HG03025 (cell line): Measurements from ENCODE around the gene BNIP5.
"Not testable (repeated sequence)": the region's sequence is repeated elsewhere in the genome, so short reads cannot be mapped to it uniquely, and the experiment has no call there.

ENCODE experiments used
- ATAC-seq: cut with Tn5 transposase; IDR thresholded peaks from one replicate; pipeline ENCODE4 v1.9.1; 2021; ENCODE audit warnings: mild to moderate bottlenecking, moderate library complexity; ENCODE audit not compliant: unreplicated experiment, low FRiP score

Gene BNIP5

DNA sequence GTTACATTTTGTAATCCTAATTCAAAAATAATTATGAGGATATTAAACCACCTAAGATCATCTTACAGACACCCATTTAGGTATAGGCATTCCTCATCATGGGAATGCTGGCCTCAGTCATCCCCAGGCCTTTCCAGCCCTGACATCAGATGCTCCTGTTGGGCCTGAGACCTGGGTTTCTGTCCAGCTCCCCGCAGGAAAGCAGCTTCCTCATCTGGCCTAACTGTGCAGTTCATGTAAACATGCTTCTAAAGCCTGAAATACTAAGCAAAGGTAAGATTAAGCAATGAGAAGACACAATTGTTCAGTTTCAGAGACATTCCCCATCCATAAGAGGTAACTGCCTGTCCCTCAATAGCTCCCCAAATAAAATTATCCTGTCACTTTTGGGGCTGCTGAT lies 31.7 kb upstream of the BNIP5 start:
- no peak for ATAC-seq

DNA sequence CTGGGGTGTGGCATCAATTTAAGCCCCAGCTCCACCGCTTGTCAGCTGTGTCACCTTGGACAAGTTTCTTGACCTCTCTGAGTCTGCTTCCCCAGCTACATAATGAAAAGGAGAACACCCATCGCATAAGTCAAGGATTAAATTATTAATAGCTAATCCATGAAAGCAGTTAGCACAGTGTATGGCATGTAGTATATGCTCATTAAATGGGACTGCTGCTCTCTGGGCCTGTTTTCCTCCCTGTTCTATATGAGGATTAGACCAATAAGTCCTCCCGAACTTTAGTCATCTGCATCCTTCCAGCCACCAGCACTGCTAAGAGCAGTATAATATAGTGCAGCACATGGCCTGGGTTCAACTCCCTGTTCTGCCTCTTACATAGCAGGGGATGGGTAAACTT lies 31.1 kb upstream of the BNIP5 start:
- no peak for ATAC-seq

DNA sequence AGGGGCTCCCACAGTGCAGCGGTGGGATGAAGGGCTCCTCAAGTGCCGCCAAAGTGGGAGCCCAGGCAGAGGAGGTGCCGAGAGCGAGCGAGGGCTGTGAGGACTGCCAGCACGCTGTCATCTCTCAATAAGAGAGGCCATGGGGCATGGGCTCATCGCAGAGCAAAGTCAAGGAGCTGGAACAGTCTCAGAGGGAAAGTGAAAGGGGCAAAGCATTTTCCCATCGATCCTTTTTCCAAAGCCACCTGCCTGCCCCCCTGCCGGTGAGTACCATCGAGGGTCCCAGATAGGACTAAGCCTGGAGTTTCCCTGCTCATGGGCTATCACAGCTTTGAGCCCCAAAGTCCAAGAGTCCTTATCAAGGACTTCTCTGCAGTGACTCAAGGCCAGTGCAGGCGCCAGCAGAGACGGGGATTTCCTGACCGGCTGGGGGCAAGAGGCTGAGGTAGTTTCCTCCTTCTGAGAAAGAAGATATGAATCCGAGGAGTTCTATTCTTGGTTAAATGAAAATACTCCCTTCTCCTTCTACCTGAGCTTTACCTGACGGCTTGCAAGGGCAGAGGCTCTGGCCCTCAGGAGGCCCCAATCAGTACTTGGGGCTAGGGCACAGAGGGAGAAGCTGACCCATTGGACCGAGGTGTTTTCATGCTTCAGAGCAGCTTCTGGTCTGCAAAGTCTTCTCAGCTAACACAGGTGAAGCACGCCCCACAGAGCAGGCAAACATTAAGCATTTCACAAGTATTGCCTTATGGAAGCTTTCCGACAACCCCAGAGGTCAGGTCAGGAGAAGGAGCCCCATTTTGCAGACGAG lies 28.2 kb upstream of the BNIP5 start:
- no peak for ATAC-seq

DNA sequence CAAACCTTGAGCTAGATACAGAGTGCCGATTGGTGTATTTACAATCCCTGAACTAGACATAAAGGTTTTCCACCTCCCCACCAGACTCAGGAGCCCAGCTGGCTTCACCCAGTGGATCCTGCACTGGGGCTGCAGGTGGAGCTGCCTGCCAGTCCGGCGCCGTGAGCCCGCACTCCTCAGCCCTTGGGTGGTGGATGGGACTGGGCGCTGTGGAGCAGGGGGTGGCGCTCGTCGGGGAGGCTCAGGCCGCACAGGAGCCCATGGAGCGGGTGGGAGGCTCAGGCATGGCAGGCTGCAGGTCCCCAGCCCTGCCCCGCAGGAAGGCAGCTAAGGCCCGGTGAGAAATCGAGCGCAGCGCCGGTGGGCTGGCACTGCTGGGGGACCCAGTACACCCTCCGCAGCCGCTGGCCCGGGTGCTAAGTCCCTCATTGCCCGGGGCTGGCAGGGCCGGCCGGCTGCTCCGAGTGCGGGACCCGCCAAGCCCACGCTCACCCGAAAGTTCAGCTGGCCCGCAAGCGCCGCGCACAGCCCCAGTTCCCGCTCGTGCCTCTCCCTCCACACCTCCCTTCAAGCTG lies 27.5 kb upstream of the BNIP5 start:
- ATAC-seq: not testable (repeated sequence)

DNA sequence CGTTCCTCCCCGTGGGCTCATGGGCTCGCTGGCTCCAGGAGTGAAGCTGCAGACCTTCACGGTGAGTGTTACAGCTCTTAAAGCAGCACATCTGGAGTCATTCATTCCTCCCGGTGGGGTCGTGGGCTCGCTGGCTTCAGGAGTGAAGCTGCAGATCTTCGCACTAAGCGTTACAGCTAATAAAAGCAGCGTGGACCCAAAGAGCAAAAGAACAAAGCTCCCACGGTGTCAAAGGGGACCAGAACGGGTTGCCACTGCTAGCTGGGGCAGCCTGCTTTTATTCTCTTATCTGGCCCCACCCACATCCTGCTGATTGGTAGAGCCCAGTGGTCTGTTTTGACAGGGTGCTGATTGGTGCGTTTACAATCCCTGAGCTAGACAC lies 26.7 kb upstream of the BNIP5 start:
- not testable (repeated sequence) for ATAC-seq

DNA sequence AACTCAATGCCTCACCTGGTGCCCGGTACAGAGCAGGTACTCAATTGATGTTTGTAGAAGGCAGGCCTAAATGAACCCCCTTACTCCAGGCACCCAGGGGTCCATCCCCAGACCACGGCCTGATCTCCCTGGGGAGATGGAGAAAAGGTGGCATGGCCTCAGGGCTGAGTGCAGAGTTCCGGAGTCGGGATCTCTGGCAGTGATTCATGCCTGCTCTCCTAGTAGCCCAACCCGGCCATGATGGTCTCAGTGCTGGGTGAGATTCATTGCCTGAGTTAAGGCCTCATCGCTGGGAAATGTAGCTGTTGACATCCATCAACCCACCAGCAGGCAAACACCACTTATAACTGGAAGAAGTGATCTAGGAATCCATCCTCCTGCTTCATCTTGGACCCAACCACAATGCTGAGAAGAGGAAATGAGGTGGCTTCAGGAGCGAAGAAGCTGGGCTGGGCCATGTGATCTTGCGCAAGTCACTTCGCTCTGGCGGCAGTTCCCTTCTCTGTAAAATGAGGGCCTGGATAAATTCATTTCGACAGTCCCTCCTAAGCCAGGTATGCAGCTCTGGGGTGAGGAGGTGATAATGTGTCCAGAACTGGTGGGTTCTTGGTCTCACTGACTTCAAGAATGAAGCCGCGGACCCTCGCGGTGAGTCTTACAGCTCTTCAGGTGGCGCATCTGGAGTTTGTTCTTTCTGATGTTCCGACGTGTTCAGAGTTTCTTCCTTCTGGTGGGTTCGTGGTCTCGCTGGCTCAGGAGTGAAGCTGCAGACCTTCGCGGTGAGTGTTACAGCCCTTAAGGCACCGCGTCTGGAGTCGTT lies 26.1 kb upstream of the BNIP5 start:
- no peak for ATAC-seq

DNA sequence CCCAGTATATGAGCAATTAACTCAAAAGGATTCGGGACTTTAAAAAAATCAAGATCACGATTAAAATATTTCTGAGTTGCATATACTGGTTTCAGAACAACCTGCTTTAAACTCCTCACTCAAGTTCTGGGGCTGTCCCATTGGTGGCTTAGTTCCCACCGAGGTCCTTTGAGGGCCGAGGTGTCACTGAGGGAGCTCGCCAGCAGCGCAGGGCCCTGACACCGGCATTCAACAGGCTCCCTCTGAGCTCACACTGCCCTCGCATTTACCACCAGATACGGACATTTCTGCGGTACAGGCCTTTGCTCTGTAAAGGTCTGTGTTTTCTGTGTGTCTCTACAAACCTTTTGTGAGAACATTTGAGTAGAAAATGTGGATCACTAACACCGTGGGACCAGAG lies 24.4 kb upstream of the BNIP5 start:
- ATAC-seq: no peak

DNA sequence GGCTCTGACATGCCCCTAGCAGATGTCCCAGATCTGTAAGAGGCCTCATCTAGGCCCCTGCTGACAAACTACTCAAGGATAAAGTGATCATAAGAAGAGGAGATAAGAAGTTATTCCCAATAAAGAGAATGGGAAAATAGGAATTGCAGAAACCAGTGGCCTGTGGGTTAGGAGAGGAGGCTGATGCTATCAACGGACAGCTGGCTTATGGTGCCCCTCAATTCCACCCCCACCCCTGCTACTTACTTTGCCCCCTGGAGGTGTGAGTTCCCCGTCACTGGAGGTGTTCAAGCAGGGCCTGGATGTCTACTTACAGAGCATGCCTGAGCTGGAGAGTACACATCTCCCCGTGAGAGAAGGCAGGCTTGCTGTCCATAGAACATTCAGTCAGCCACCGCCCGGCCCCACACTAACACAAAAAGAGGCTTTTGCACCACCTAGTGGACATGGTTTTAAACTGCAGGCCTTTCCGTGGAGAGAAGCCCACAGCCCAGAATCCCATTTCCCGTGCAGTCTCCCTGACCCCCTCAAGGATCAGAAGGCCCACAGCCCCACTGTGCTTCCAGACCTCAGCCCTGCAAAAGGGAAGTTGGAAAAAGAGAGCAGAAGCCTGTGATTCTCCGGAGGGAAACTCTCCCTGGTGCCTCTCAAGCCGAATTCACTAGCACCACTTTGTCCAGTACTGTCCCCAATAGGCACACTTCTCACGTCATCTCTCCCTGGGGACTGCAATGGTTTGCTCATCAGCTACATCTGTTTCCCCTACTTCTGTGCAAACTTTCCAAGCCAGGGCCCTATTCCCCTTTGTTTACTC lies 23.8 kb upstream of the BNIP5 start:
- no peak for ATAC-seq

DNA sequence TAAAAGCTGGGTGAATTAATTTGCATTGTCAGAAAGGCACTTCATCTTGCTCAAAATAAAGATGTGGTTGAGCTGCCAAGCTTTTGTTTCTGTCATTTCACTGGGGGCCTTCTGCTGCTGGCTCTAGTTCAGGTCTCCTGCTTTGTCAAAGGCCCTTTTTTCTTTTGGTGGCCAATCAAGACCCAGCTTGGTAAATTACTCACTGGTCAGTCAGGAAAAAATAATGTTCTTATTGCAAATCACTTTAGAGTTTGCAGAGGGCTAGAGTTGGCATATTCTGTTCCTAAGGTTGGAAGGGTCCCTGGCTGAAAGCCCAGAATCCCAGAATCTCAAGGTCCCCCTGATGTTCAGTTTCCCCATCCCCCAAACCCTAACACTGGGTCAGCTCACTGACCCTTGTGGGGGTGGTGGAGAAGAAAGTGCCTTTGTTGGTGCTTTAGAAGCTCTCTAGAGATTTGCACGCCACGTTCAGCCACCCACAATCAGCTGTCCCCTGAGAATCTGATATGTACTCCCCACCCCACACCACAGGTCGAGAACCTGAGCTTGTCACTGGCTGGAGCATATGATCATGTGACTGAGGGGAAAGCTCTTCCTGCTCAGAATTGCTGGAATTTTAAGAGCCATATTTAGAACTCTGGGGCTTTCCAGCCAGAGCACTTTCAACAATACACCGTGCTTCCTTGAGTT lies 21.7 kb upstream of the BNIP5 start:
- no peak for ATAC-seq

DNA sequence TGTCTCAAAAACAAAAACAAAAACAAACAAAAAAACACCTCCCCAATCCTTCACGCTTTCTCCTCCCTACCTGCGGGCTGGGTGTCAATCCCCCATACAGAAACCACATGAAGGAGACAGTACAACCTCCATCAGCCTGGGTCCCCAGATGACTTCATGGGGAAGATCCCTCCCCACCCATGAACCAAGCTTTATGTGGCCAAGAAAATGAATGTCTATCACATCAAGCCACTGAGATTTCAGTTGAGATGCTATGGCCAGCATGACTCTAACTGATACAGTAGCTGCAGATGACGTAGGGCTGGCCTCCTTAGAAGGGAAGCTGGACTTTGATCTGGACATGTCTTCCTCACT lies 21.2 kb upstream of the BNIP5 start:
- no peak for ATAC-seq

DNA sequence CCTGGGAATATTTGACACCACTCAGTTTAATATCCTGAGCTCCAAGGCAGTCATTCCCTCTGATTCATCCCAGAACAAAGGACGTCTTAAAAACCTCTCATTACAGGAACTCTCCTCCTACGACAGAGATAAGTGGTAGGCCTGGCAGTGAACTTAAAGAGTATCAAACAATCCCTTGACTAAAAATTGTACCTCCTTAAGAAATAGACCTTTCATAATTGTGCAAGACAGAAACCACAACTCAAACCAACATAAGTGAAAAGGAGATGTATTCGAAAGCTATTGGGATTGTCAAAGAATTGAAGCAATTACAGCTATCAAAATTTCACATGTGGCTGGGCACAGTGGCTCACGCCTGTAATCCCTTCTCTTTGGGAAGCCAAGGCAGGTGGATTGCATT lies 19.1 kb upstream of the BNIP5 start:
- ATAC-seq: no peak

DNA sequence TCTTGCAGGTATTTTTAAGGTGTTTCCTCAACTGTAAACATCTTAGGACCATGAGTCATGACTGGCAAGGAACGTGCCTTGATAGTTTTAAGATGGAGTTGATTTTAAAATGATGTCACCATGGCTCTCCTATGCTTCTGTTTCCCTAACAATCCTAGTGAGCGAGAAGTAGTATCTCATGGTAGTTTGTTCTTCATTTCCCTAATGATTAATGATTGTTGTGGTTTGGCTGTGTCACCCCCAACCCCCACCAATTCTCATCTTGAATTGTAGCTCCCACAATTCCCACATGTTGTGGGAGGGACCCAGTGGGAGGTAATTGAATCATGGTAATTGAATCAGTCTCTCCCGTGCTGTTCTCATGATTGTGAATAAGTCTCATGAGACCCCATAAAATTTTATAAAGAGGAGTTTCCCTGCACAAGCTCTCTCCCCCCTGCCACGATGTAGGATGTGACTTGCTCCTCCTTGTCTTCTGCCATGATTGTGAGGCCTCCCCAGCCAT lies 16.8 kb upstream of the BNIP5 start:
- no peak for ATAC-seq

DNA sequence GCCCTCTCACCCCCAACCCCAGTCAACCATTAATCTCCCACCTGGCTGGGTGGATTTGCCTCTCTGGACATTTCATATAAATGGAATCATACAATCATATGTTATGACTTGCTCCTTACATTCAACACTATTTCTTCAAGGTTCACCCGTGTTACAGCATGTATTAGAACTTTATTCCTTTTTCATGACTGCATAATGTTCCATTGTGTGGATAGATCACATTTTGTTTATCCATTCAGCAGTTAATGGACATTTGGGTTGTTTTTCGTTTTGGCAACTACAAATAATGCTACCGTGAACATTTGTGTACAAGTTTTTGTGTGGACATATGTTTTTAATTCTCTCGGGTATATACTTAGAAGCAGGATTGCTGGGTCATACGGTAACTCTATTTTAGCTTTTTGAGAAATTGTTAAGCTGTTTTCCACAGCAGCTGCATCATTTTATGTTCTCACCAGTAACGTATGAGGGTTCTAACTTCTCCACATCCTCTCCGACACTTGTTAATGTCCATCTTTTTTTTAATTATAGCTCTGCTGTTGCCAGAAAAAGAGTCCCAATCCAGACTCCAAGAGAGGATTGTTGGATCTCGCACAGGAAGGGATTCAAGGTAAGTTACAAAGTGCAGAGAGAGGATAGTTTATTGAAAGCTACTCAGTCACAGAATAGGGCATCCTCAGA lies 15.9 kb upstream of the BNIP5 start:
- no peak for ATAC-seq

DNA sequence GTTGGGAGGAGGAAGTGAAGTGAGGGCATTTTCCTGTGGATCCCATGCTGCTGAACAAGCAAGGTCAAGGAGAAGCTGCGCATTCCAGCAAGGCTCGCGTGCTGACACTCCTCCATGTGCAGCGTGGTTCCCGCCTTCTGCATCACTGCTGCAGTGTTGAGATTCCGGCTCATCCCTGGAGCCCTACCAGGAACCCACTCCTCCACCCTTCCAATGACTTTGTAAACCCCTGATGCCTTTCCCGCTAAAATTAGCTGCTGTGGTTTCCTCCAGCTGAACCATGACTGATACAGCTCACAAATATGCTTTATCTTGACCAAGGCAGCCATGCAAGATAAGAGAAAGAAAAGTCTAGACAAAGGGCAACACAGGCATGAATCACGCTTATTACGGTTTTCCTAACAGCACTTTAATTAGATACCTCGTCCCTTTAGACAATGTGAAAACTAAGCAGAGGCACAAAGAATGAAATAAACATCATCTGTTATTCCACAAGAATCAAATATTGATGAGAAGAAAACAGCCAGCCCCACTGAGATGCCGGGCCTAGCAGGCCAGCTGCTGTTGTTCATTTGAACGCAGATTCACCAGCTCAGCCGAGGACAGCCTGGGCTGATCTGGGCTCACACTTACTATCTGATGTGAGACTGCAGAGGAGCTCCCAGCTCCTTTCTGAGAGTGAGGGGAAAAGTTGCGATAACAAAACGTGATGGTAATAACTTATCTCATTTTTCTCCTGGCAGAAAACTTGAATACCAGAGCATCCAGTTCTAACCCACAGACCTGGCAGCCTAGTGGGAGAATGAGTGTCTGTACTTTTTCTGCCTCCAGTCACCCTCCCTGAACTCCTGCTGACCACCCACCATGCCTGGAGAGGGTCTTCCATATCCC lies 14.2 kb upstream of the BNIP5 start:
- no peak for ATAC-seq

DNA sequence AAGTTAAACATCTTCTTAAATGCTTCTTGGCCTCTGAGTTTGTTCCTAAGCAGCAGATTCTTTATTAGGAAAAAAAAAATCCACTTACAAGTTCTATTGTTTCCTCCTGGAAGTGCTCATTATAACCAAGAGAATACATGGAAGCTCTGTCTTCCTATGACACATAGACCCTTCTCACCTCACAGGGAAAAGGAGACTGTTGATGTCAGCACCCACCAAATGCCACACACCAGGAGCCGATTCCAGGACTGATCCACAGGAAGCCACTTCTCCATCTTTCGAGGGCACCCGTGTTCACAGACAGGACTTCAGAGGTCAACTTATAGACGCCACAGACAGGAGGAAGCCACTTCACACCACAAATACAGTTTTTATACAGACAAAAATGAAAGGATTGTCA lies 13.4 kb upstream of the BNIP5 start:
- ATAC-seq: no peak

DNA sequence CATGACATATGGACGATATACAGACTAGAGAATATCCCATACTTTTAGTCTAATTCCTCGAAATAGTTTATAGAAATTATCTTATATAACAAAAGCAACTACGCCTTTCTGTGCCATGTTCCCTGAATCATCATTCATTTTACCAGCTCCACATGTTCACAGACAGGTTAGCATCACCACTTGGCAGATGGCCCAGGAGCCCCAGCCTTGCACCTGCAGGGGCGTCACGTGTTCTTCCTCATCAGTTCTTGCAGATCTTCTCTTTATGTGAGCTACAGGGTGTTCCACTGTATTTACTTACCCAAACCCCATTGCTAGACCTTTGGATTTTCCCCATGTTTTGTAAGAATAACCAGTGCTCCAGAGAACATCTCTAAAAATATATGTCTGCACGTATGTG lies 12.6 kb upstream of the BNIP5 start:
- no peak for ATAC-seq

DNA sequence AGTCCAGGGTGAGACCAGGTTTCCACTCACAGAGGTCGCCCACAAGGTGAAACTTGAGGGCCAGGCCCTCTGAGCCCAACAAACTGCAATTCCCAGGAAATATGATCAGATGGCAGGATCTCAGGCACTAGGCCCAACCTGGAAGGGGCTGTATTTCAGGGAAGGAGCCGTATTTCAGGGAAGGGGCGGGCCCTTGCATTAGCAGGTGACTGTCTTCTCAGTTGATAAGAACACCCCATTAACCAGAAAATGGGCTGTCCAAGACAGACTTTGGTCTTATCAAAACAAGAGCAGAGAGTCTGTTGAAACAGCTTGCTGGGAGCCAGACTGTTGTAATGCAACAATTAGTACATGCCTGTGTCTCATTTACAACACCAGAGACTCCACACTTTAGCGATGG lies 10.9 kb upstream of the BNIP5 start:
- ATAC-seq: no peak

DNA sequence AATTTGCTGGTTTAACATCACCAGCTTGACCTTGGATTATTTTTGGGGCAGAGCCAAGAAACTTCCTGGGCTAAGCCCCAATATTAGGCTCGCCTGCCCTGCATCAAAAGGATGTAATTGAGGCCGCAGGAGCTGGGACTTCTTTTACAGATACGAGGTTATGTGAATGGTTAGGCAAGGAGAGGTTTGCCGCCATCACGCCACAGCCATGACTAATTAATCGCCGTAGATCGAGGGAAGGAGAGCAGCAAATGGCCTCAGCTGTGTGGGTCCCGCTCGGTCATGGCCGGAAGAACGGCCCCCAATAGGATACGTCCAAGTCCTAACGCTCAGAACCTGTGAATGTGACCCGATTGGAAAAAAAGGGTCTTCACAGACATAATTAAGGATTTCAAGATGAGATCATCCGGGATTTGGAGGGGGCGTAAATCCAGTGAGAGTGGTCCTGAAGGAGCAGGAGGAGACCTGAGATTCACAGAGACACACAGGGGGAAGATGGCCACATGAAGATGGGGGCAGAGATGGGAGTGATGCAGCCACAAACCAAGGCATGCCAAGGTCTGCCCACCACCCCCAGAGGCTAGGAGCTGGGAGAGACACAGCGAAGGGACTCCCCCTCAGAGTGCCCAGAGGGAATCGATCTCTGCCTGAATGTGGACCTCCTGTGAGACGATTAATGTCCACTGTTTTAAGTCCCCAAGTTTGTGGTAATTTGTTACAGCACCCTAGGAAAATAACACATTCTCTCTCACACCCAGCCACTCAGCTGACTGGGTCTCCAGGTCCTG lies 10.0 kb upstream of the BNIP5 start:
- no peak for ATAC-seq
